ENCODE data around the gene DNMT3A.

DNMT3A gene

GRCh38 chr2:25197336-25198208 lies 144.2 kb downstream of the DNMT3A start:
- H3K36me3 Mint-ChIP-seq (ENCODE audit: low read depth): no peaks in the 10 kb centered on the region
- no peak overlapping the region for H3K4me3 Mint-ChIP-seq
- H3K9me3 Mint-ChIP-seq: no peaks in the 10 kb centered on the region
- H3K27me3 Mint-ChIP-seq (ENCODE audit: low read depth): peaks cover 10% of the 10 kb centered on the region
- H3K27ac Mint-ChIP-seq: no peak overlapping the region
- H3K4me1 Mint-ChIP-seq (ENCODE audit: low read depth): peaks cover 5% of the 10 kb centered on the region

- Mint-ChIP-seq H3K4me3 (no peak overlapping the region), H3K27me3 (ENCODE audit: low read depth) (peaks cover 10% of the 10 kb centered on the region), H3K27ac (no peak overlapping the region), H3K36me3 (ENCODE audit: low read depth) (no peaks in the 10 kb centered on the region), H3K4me1 (ENCODE audit: low read depth) (no peaks in the 10 kb centered on the region), H3K9me3 (no peaks in the 10 kb centered on the region)
These were observed 147.1 kb downstream of the DNMT3A start for GRCh38 chr2:25194576-25195122.

GRCh38 chr2:25190536-25190935 lies 151.2 kb downstream of the DNMT3A start:
- H3K27me3 Mint-ChIP-seq (ENCODE audit: low read depth): peaks cover 4% of the 10 kb centered on the region
- H3K36me3 Mint-ChIP-seq (ENCODE audit: low read depth): no peaks in the 10 kb centered on the region
- H3K4me1 Mint-ChIP-seq (ENCODE audit: low read depth): no peaks in the 10 kb centered on the region
- no peak overlapping the region for H3K4me3 Mint-ChIP-seq
- no peaks in the 10 kb centered on the region for H3K9me3 Mint-ChIP-seq
- H3K27ac Mint-ChIP-seq: no peak overlapping the region

GRCh38 chr2:25188405-25188804 lies 153.3 kb downstream of the DNMT3A start:
- Mint-ChIP-seq H3K27ac (no peak overlapping the region), H3K9me3 (no peaks in the 10 kb centered on the region), H3K4me1 (ENCODE audit: low read depth) (no peaks in the 10 kb centered on the region), H3K4me3 (no peak overlapping the region), H3K27me3 (ENCODE audit: low read depth) (peaks cover 8% of the 10 kb centered on the region), H3K36me3 (ENCODE audit: low read depth) (no peaks in the 10 kb centered on the region)

- Mint-ChIP-seq H3K27ac (no peak overlapping the region), H3K27me3 (ENCODE audit: low read depth) (peaks cover 8% of the 10 kb centered on the region), H3K9me3 (no peaks in the 10 kb centered on the region), H3K4me1 (ENCODE audit: low read depth) (no peaks in the 10 kb centered on the region), H3K36me3 (ENCODE audit: low read depth) (no peaks in the 10 kb centered on the region), H3K4me3 (no peak overlapping the region)
These were observed 153.9 kb downstream of the DNMT3A start for GRCh38 chr2:25187729-25188350.

- H3K4me3 Mint-ChIP-seq: no peak overlapping the region
- H3K36me3 Mint-ChIP-seq (ENCODE audit: low read depth): no peaks in the 10 kb centered on the region
- peaks cover 8% of the 10 kb centered on the region for H3K27me3 Mint-ChIP-seq (ENCODE audit: low read depth)
- no peak overlapping the region for H3K27ac Mint-ChIP-seq
- no peaks in the 10 kb centered on the region for H3K9me3 Mint-ChIP-seq
- no peaks in the 10 kb centered on the region for H3K4me1 Mint-ChIP-seq (ENCODE audit: low read depth)
These were observed 157.5 kb downstream of the DNMT3A start for GRCh38 chr2:25184254-25184653.

GRCh38 chr2:25178976-25179375 lies 162.7 kb downstream of the DNMT3A start:
- peaks cover 25% of the 10 kb centered on the region for H3K27me3 Mint-ChIP-seq (ENCODE audit: low read depth)
- no peaks in the 10 kb centered on the region for H3K4me1 Mint-ChIP-seq (ENCODE audit: low read depth)
- H3K9me3 Mint-ChIP-seq: no peaks in the 10 kb centered on the region
- H3K36me3 Mint-ChIP-seq (ENCODE audit: low read depth): no peaks in the 10 kb centered on the region
- no peak overlapping the region for H3K4me3 Mint-ChIP-seq
- H3K27ac Mint-ChIP-seq: no peak overlapping the region

All from T-helper 1 cell treated with Interleukin-12 subunit alpha and Interleukin-12 subunit beta and Interleukin-4 antibody, amounts not matched to agents 30 μg/mL and 1 μg/mL, for 36 hours (primary cell).